Activated naive CD4-positive, alpha-beta T cell treated with anti-CD3 and anti-CD28 coated beads, Interleukin-2, amount 50 U/mL, for 16 hours (primary cell): ENCODE measurements around the gene ETFRF1.

ENCODE experiments used
- DNase-seq: peaks from one replicate; pipeline ENCODE4 v3.0.0-alpha.2; 2020

Gene ETFRF1

DNA sequence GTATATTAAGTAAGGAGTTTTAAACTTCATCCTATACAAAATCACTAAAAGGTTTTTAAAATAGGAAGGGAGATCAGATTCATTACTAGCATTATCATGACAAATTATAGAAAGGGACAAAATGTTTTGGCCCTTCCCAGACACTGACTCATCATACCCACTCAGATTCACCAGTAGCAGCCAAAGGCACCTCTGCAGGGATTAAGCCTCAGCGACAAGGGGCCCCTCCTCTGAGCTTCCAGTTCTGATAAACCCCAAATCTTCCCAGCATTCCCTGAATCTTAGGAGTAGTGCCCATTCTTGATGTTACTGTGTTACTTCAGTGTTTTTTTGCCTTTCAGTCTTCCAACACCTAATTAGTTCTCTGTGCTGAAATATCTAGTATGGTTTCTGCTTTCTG, 41.2 kb downstream of the ETFRF1 start:
- DNase-seq = no peak

- no peak for DNase-seq
Observed at GRCh38 chr12:25236626-25237025, 41.6 kb downstream of the ETFRF1 start.

DNA sequence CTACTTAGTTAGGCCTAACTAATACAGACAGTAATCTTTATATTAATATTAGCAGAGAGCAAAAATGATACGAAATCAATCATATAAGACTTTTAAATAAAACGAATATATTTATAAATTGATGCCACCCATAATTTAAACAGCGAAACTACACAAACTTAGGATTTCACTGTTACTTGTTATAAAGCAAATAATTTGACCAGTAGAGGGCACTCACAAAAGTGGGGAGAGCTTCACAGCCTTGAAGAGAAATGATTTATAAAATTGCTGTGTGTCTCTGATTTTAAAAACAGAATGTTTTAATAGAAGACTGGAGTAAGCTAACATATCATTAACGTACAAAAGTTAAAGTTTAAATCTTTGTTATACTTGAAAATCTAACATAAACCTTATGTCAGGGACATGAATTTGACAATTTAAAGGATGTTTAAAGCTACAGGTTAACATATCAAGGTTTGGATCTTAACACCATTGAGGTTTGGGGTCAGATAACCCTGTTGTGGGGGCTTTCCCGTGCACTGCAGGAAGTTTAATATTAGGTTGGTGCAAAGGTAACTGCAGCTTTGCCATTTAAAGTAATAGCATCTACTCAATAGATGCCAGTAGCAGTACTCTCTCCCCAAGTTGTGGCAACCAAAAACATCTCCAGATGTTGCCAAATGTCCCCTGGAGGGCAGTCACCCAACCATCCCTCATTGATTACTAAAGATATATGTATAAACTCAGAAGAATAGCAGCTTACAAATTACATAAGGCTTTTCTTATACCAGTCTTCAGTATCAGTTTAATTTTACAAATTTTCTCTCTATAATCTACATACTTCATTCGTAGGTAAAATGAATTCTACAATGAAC, 46.4 kb downstream of the ETFRF1 start:
- no peak for DNase-seq

GRCh38 chr12:25242981-25243679, 48.1 kb downstream of the ETFRF1 start:
- no peak for DNase-seq

DNA sequence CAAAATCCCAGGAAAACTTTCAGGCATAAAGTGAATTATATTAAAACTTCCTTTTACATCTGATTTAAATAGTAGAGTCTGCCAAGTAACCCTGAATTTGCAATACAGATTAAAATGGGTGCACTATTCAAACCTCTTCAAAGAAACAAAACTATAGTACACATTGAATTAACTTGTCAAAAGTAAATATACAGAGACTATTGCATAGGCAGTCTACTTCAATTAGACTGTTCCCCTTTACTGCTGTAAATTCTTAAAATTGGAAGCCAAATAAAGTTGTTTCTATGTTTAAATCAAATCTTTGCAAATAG, 48.6 kb downstream of the ETFRF1 start:
- no peak for DNase-seq

GRCh38 chr12:25245491-25245890, 50.5 kb downstream of the ETFRF1 start:
- no peak for DNase-seq

- DNase-seq = no peak
Observed at GRCh38 chr12:25248137-25248536, 53.1 kb downstream of the ETFRF1 start.

DNA sequence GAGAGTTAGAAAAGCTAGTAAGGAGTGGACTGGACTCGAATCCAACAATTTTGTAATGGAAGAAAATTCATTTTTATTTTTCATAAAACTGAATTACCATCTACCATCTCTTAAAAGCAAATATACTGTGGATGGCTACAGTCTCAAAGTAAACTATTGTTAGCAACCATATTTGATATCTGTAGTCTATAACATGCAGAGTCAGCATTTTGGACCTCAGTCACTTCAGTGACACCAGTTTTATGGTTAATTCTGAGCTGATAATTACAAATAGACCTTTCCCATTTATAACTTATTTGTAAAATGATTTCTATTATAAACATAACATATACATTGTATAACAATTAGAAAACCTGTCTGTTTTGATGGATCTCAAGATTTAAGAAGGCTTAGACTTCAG, 53.7 kb downstream of the ETFRF1 start:
- no peak for DNase-seq

DNA sequence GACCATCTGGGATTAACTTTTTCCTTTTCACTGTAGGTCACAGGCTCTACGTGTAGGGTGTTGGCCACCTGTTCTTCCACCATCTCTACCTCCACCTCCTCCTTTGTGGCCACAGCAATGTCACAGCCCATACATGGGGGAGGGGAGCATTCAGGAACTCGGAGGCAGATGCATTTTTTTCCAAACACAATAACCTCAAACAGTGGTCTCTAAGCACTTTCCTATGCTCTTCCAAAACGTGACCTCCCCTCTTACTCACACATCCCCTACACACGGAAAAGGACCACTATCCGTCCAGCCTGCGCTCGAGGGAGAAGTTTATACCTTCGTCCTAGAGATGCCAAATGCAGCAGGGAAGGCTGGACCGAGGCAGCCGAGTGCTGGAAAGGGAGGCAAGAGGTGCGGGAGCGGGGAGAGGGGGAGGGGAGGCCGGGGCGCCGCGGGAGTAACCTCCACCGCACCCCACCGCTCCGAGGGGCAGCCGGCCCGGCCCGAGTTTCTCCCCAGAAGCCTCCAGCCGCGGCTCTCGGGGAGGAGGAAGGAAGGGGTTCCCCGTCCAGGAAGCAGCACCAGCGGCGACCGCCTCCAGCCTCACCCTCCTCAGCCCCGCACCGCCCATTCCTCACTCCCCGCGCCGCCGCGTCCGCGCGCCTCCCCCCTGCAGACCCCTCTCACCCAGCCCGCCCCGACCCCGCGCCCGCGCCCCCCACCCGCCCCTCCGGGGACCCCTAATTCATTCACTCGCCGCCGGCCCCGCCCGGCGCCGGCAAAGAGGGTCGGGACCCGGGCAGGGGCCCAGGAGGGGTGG, 55.1 kb downstream of the ETFRF1 start:
- DNase-seq = peak; percentile 46

DNA sequence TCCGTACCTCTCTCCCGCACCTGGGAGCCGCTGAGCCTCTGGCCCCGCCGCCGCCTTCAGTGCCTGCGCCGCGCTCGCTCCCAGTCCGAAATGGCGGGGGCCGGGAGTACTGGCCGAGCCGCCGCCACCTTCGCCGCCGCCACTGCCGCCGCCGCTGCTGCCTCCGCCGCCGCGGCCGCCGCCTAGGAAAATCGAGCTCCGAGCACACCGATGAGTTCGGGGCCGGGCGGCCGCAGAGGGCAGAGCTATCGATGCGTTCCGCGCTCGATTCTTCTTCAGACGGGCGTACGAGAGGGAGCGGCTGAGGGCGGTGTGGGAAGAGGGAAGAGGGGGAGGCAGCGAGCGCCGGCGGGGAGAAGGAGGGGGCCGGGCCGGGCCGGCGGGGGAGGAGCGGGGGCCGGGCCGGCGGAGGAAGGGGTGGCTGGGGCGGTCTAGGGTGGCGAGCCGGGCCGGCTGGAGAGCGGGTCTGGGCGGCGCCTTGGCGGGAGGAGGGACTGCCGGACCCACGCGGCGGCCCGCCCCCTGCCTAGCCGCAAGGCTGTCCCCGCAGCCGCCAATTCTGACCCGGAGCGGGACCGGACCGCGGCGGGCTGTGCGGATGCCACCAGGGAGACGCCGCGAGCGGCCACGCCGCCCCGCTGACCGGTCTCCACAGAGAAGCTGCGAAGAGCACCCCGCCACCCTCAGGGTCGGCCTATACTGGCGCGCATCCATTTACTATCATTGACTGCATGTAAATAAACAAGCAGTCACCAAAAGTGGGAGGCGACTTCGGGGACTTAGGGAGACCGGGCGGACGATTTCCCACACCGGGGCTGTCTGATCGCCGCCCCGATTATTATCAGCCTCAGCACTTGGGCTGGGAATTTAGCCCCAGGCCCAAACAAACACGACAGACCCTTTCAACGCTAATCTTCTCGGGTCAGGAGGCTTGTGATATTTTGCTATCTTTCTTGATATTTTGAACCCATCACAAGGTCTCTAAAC, 56.0 kb downstream of the ETFRF1 start, which contains the start of gene KRAS:
Gene KRAS (minus strand): TSS at position 186 of the 987 bp plus-strand sequence.
- peak; percentile 92 for DNase-seq

DNA sequence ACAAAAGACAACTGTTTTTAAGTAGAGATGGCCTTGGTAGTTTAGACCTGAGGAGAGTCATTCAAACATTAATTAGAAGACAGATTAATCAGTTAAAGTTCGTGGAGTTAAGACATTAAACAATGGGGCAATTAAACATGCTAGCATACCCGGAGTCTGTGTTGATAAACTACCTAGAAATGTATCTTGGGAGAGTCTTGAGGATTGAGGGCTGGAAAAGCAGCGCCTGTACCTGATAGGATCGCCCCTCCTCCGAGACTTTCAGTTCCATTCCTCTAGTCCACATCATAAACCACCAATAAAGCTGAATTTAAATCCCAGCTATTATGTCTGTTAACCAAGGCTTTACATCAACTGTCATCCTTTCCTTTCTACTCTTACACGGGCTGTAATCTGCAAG, 56.7 kb downstream of the ETFRF1 start:
- DNase-seq = no peak

DNA sequence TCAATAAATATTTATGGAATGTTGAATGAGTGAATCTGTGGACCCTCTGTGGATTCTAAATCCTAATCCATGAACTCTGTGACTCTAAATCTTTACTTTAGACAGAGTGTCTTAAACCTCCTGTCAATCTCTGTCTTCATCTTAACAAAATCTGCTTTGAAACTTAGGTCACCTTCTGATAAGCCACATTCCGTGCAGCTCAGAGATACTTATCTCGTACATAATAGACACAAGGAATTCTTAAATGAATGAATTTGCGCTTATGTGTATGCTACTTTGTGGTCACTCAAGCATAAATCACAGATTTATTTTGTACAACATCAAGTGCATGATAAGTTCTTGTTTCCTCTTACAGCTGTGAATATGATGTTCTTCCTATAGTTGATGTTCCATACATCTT, 57.9 kb downstream of the ETFRF1 start:
- DNase-seq = no peak

DNA sequence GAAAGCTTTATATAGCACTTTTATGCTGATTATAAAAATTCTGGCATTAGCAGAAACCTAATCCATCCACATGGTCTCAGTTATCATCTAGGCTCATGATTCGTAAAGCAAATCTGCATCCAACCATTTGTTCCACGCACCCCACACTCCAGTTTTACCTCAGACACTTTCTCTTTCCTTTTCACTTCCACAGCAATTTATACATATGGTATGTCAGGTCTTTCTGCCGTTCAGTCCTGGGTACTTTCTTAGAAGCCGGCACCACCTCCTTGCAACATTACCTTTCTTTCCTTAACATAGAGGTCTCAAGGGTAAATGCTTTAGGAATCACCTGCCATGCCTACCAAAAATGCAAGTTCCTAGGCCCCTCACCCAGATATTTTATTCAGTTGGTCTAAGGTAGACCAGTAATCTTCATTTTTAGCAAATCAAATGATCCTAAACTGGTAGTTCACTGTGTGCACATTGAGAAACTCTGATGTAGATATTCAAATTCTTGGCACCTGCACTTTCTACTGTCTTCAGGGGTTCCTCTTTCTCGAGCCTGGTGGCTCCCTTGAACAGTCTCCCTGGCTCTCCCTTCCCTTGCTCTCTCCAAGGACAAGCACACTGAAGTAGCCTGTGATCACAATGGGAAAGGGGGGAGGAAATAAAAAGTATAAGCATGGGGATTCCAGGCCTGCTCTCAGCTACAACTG, 58.5 kb downstream of the ETFRF1 start:
- no peak for DNase-seq

GRCh38 chr12:25254271-25254880, 59.3 kb downstream of the ETFRF1 start:
- DNase-seq = no peak
